GM13977 (cell line): ENCODE results near the gene DENND1A.

Experiments
- DNase-seq: peaks from one replicate; pipeline ENCODE4 v3.0.0; 2012; ENCODE audit warnings: low spot score
- CTCF ChIP-seq: IDR thresholded peaks from 2 replicates; pipeline ENCODE4 v1.5.1; 2012; ENCODE audit warnings: mild to moderate bottlenecking, control low read depth; ENCODE audit not compliant: insufficient read depth; ENCODE audit errors: extremely low read depth, missing control alignments
- in situ Hi-C: fragments of 300-500 bp; cut with MboI; formaldehyde crosslinking; loops from one replicate; pipeline ENCODE4 v1.12.0; 2022; ENCODE audit warnings: low sequenced_read_pairs, low pct_unique_long_range_greater_than_20kb, mixed read lengths, inconsistent platforms; ENCODE audit not compliant: unreplicated experiment

Gene DENND1A

GRCh38 chr9:123353984-123354591 lies 575.8 kb downstream of the DENND1A start:
- TF ChIP-seq CTCF: peak; percentile 88
- in situ Hi-C loops: loop anchor here (5.0 to 25.0 kb wide), 3 partner anchors 33 to 892 kb away; no protein-coding TSS in a partner anchor
- peak; percentile 84 for DNase-seq

DNA sequence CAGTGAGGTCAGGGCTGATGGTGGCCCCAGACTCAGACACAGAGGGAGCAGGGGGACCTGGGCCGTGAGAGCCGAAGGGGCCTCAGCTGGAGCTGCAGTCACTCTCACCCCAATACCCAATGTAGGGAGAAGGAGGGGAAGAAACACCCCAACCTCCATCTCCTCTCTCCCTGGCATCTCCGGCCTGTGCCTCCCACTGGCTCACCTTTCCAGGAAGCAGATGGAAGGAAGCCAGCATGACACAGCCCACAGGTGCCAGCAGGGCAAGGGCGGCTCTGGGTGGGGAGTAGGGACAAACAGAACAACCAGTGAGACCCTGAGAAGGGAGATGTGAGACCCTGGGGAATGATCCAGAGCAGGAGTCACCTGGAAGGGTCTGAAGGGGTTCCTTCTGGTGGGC lies 576.9 kb downstream of the DENND1A start:
- in situ Hi-C loops: loop anchor here (5.0 to 25.0 kb wide), 3 partner anchors 34 to 891 kb away; no protein-coding TSS in a partner anchor
- no peak for TF ChIP-seq CTCF
- DNase-seq: peak; percentile 12

DNA sequence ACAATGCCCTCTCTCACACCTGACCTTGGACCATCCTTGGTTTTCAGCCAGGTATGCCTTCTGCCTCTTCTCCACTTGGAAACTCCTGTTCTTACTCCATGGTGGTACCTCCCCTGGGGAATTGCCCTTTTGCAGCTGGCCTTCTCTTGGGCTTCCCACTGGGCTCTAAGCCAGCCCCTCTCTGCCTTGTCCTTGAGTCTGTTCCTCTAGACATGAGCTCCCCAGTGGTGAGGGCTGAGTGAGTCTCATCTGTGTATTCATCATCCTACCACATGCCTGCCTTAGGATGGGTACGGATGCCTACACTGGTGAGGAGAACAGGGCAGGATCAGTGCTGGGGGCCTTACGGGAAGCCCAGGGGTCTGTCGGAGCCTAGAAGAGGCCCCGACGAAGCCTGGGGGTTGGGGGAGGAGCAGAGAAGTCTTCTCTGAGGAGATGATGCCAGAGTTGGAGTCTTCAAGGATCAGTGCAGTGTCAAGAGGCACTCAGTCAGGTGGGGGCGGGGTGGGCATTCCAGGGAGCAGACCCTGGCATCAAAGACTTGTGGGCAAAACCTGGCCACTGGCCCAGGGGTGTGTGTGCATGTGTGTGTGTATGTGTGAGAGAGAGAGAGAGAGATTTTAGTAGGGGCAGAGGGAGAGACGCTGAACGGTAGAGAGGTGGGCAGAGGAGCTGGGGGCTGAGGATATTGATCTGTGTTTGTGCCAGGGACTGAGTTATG lies 579.2 kb downstream of the DENND1A start:
- in situ Hi-C loops: loop anchor here (5.0 to 25.0 kb wide), 3 partner anchors 37 to 888 kb away; no protein-coding TSS in a partner anchor
- DNase-seq: no peak
- no peak for TF ChIP-seq CTCF

GRCh38 chr9:123349691-123350480 lies 580.0 kb downstream of the DENND1A start:
- peak; percentile 89 for TF ChIP-seq CTCF
- peak; percentile 88 for DNase-seq
- in situ Hi-C loops: loop anchor here (5.0 to 25.0 kb wide), 4 partner anchors 37 to 888 kb away; no protein-coding TSS in a partner anchor

GRCh38 chr9:123349033-123349432 lies 580.9 kb downstream of the DENND1A start:
- in situ Hi-C loops: loop anchor here (10.0 kb wide), 1 partner anchor 114 kb away; no protein-coding TSS in a partner anchor
- no peak for DNase-seq
- TF ChIP-seq CTCF: no peak

DNA sequence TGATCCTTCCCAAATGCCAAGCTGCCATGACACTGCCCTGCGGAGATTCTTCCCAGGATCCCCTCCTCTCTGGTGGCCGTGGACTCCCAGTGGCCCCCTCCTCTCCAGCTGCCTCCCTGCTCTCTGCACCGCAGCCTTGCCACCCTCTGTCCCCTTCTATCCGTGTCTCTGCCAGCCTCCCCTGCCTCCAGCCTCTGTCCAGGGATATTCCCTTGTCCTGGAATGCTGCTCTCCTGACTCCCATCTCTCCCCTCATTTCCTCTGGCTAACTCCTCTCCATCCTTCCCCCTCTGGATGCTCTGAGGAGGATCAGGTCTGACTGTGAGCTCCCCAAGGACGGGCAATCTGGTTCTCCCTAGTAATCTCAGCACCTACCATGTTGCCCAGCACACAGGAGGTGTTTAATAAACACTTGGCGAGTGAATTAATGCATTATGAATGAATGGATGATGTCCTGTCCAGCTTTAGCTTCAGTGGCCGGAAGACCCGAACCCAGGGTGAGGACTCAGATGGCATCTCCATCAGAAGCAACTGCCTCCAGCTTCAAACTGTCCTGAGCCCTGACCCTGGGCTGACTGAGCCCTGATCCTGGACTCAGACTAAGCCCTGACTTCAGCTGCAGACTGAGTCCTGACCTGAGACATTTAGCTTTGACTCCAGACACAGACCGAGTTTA lies 581.5 kb downstream of the DENND1A start:
- no peak for TF ChIP-seq CTCF
- DNase-seq: peak; percentile 25
- in situ Hi-C loops: loop anchor here (10.0 kb wide), 1 partner anchor 114 kb away; no protein-coding TSS in a partner anchor
